ENCODE data around the gene RPN2. TPM values are rescaled to one million over a fixed set of nuclear protein-coding genes. Genes with fewer than 3 reads are reported as not detected.

RPN2 gene
- total and polyA plus RNA-seq, 2 donors (not counting 3 experiments of a cell fraction or from before 2014, with no cell fraction given) = 283 to 530 TPM

GRCh38 chr20:37234254-37234581 lies 55.1 kb downstream of the RPN2 start:
- POLR2A ChIA-PET = no interaction called here
- CTCF ChIA-PET = interaction anchor here (1.3 kb wide), 1 partner anchor 42 kb away, joined by 4 read pairs; no protein-coding TSS in a partner anchor
- intact Hi-C loops (cut with micrococcal nuclease) (no loop called here), dilution Hi-C loops (cut with MboI; ENCODE audit: extremely low pct_ligation_motif_present, low sequenced_read_pairs) (no loop called here)
- Histone ChIP-seq H3K9ac (replicated peaks; ENCODE audit: extremely low read depth, insufficient read depth, low read length) (no peak overlapping the region), H3K27ac (ENCODE audit: insufficient read depth, low read depth, low read length) (no peak overlapping the region), H3K36me3 (ENCODE audit: control insufficient read depth in 2 of 2, extremely low read depth in 1 of 2, insufficient read depth in 2 of 2, low read length in 2 of 2) (peaks cover 40 to 47% of the 10 kb centered on the region in 2 experiments), H3K4me2 (ENCODE audit: insufficient read depth, low read length) (no peak overlapping the region), H3K79me2 (ENCODE audit: control insufficient read depth, insufficient read depth, low read length) (no peaks in the 10 kb centered on the region), H2AFZ (ENCODE audit: low read depth, low read length) (no peak overlapping the region), H3K27me3 (ENCODE audit: control insufficient read depth in 2 of 2, insufficient read depth in 2 of 2, low read length in 2 of 2) (no peaks in the 10 kb centered on the region), H3K4me1 (ENCODE audit: control insufficient read depth, extremely low read depth, insufficient read depth, low read length) (no peaks in the 10 kb centered on the region), H3K4me3 (replicated peaks in 1 of 3; ENCODE audit: insufficient read depth in 1 of 3, low read depth in 1 of 3, low read length in 3 of 3) (no peak overlapping the region), H4K20me1 (replicated peaks; ENCODE audit: control insufficient read depth, extremely low read depth, insufficient read depth, low read length) (no peaks in the 10 kb centered on the region), H3K9me3 (replicated peaks; ENCODE audit: control insufficient read depth, insufficient read depth, low read length) (no peaks in the 10 kb centered on the region), H3K9me1 (replicated peaks; ENCODE audit: control insufficient read depth, extremely low read depth, insufficient read depth, low read length) (no peaks in the 10 kb centered on the region)
- FAIRE-seq = no peak
- no peak for DNase-seq (ENCODE audit: low read depth, low spot score)
- no peak for TF ChIP-seq MYC (IDR thresholded peaks at IDR 0.05; ENCODE audit: low read depth, low read length)
- no peak for TF ChIP-seq EZH2 (IDR thresholded peaks at IDR 0.05; ENCODE audit: borderline replicate concordance, low read depth, low read length, severe bottlenecking)
- TF ChIP-seq FOS (IDR thresholded peaks at IDR 0.05; ENCODE audit: borderline replicate concordance, insufficient read depth, low read length) = no peak
- TF ChIP-seq POLR2A (IDR thresholded peaks at IDR 0.05; ENCODE audit: low read depth, low read length) = no peak
- TF ChIP-seq MAX (IDR thresholded peaks at IDR 0.05; ENCODE audit: insufficient read depth, insufficient read length) = no peak
- TF ChIP-seq JUN (IDR thresholded peaks at IDR 0.05; ENCODE audit: borderline replicate concordance, insufficient read depth, insufficient read length, low read depth) = no peak
- no peak for TF ChIP-seq POLR2AphosphoS5 (IDR thresholded peaks at IDR 0.05; ENCODE audit: insufficient read depth, low read depth, low read length)
- BruUV-seq (replicated peaks) = no TSS peak

- CTCF ChIA-PET = interaction anchor here (1.1 to 1.3 kb wide), 2 partner anchors 9 to 43 kb away, joined by 3 to 4 read pairs; no protein-coding TSS in a partner anchor
These were observed 55.9 kb downstream of the RPN2 start for GRCh38 chr20:37235065-37235464.

More at GRCh38 chr20:37235065-37235464, 55.9 kb downstream of the RPN2 start:
- H3K4me2 ChIP-seq (ENCODE audit: insufficient read depth, low read length) = no peak overlapping the region
- peak; percentile 69 for FAIRE-seq
- no peak overlapping the region for H3K27ac ChIP-seq (ENCODE audit: insufficient read depth, low read depth, low read length)
- no peaks in the 10 kb centered on the region for H3K4me1 ChIP-seq (ENCODE audit: control insufficient read depth, extremely low read depth, insufficient read depth, low read length)
- H3K9me3 ChIP-seq (replicated peaks; ENCODE audit: control insufficient read depth, insufficient read depth, low read length) = no peaks in the 10 kb centered on the region
- no peaks in the 10 kb centered on the region for H4K20me1 ChIP-seq (replicated peaks; ENCODE audit: control insufficient read depth, extremely low read depth, insufficient read depth, low read length)
- no TSS peak for BruUV-seq (replicated peaks)
- no peak for TF ChIP-seq JUN (IDR thresholded peaks at IDR 0.05; ENCODE audit: borderline replicate concordance, insufficient read depth, insufficient read length, low read depth)
- no peak for TF ChIP-seq POLR2A (IDR thresholded peaks at IDR 0.05; ENCODE audit: low read depth, low read length)
- no peak for TF ChIP-seq FOS (IDR thresholded peaks at IDR 0.05; ENCODE audit: borderline replicate concordance, insufficient read depth, low read length)
- no peak for TF ChIP-seq EZH2 (IDR thresholded peaks at IDR 0.05; ENCODE audit: borderline replicate concordance, low read depth, low read length, severe bottlenecking)
- no peak for TF ChIP-seq GATA2 (IDR thresholded peaks at IDR 0.05; ENCODE audit: insufficient read depth, insufficient read length, low read depth, low read length)
- no peak for TF ChIP-seq CTCF (IDR thresholded peaks at IDR 0.05; ENCODE audit: extremely low read depth in 1 of 2, insufficient read depth in 1 of 2, low read depth in 1 of 2, low read length in 2 of 2)
- no peak for TF ChIP-seq POLR2AphosphoS5 (IDR thresholded peaks at IDR 0.05; ENCODE audit: insufficient read depth, low read depth, low read length)
- DNase-seq (ENCODE audit: low read depth, low spot score) = peak; percentile 84
- no peaks in the 10 kb centered on the region for H3K27me3 ChIP-seq (ENCODE audit: control insufficient read depth in 2 of 2, insufficient read depth in 2 of 2, low read length in 2 of 2)
- H3K36me3 ChIP-seq (ENCODE audit: control insufficient read depth in 2 of 2, extremely low read depth in 1 of 2, insufficient read depth in 2 of 2, low read length in 2 of 2) = peaks cover 40 to 41% of the 10 kb centered on the region in 2 experiments
- POLR2A ChIA-PET = no interaction called here
- no peak overlapping the region for H3K4me3 ChIP-seq (replicated peaks in 1 of 3; ENCODE audit: insufficient read depth in 1 of 3, low read depth in 1 of 3, low read length in 3 of 3)
- intact Hi-C loops (cut with micrococcal nuclease) = no loop called here
- no peak overlapping the region for H3K9ac ChIP-seq (replicated peaks; ENCODE audit: extremely low read depth, insufficient read depth, low read length)
- H3K9me1 ChIP-seq (replicated peaks; ENCODE audit: control insufficient read depth, extremely low read depth, insufficient read depth, low read length) = no peaks in the 10 kb centered on the region
- no peak overlapping the region for H2AFZ ChIP-seq (ENCODE audit: low read depth, low read length)
- no peaks in the 10 kb centered on the region for H3K79me2 ChIP-seq (ENCODE audit: control insufficient read depth, insufficient read depth, low read length)
- dilution Hi-C loops (cut with MboI; ENCODE audit: extremely low pct_ligation_motif_present, low sequenced_read_pairs) = no loop called here
